ENCODE data around the gene MPLKIP.

The MPLKIP gene

DNA sequence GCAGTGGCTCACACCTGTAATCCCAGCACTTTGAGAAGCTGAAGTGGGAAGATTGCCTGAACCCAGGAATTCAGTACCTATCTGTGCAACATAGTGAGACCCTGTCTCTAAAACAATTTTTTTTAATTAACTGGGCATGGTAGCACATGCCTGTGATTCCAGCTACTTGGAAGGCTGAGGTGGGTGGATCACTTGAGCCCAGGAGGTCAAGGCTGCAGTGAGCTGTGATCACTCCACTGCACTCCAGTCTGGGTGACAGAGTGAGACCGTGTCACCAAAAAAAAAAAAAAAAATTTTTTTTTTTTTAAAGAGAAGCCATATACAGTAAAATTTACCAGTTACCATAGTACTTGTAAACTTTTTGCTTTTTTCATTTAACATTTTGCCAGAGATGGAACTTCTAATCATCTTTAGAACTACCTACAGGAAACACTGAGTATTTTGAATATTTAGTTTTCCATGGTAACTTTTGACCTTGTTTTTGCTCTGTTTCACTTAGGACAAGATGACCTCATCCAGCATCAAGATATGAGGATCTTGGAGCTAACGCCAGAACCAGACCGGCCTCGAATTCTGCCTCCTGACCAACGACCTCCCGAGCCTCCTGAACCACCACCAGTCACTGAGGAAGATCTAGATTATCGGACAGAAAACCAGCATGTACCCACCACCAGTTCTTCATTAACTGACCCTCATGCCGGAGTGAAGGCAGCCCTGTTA, 40.6 kb downstream of the MPLKIP start:
- no peak overlapping the region for H3K9ac ChIP-seq (ENCODE audit: low read depth, low read length, poor library complexity, severe bottlenecking)
- no peaks in the 10 kb centered on the region for H3F3A ChIP-seq (ENCODE audit: low read depth)
- no peaks in the 10 kb centered on the region for H3K79me2 ChIP-seq (ENCODE audit: insufficient read depth, low read length)
- H3K27me3 ChIP-seq (ENCODE audit: insufficient read depth, low read length, poor library complexity, severe bottlenecking) = no peaks in the 10 kb centered on the region
- H4K20me1 ChIP-seq (ENCODE audit: insufficient read depth, low read length, poor library complexity, severe bottlenecking) = no peaks in the 10 kb centered on the region
- H3K4me2 ChIP-seq (ENCODE audit: low read depth, low read length, poor library complexity, severe bottlenecking) = no peak overlapping the region
- H3K4me1 ChIP-seq (ENCODE audit: insufficient read depth, low read length, poor library complexity, severe bottlenecking) = no peaks in the 10 kb centered on the region
- TF ChIP-seq EZH2phosphoT487 (IDR thresholded peaks at IDR 0.05; ENCODE audit: borderline replicate concordance) = no peak
- TF ChIP-seq, protein P1, sequence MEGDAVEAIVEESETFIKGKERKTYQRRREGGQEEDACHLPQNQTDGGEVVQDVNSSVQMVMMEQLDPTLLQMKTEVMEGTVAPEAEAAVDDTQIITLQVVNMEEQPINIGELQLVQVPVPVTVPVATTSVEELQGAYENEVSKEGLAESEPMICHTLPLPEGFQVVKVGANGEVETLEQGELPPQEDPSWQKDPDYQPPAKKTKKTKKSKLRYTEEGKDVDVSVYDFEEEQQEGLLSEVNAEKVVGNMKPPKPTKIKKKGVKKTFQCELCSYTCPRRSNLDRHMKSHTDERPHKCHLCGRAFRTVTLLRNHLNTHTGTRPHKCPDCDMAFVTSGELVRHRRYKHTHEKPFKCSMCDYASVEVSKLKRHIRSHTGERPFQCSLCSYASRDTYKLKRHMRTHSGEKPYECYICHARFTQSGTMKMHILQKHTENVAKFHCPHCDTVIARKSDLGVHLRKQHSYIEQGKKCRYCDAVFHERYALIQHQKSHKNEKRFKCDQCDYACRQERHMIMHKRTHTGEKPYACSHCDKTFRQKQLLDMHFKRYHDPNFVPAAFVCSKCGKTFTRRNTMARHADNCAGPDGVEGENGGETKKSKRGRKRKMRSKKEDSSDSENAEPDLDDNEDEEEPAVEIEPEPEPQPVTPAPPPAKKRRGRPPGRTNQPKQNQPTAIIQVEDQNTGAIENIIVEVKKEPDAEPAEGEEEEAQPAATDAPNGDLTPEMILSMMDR (conservative IDR thresholded peaks at IDR 0.05; ENCODE audit: low read length) = no peak
- H3K36me3 ChIP-seq (ENCODE audit: insufficient read depth, low read length) = peaks cover 68% of the 10 kb centered on the region
- H2AFZ ChIP-seq (ENCODE audit: low read length) = no peak overlapping the region
- no peaks in the 10 kb centered on the region for H3K9me2 ChIP-seq (replicated peaks; ENCODE audit: low read depth, low read length)
- no peaks in the 10 kb centered on the region for H3K9me3 ChIP-seq (ENCODE audit: insufficient read depth, low read depth, low read length)
- H3K4me3 ChIP-seq (ENCODE audit: low read length, poor library complexity, severe bottlenecking) = no peak overlapping the region

DNA sequence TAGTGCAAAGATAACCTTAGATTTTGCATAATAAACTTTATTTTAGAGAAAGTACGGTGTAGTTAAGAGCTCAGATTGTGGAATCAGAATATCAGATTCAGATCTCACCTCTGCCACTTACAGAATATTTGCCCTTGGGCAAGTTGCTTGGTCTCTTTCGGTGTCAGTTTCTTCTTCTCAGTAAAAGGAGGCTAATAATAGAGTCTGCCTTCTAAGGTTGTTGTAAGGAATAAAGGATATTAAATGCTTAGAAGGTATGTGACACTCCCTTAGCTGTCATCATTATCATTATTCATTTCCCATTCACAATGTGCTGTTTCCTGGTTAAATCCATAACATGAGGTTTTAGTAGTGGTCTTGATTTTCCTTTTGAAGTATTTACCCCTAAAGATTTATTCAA, 42.2 kb downstream of the MPLKIP start:
- Histone ChIP-seq H3K9me2 (replicated peaks; ENCODE audit: low read depth, low read length) (no peaks in the 10 kb centered on the region), H3F3A (ENCODE audit: low read depth) (no peaks in the 10 kb centered on the region), H3K4me2 (ENCODE audit: low read depth, low read length, poor library complexity, severe bottlenecking) (no peak overlapping the region), H3K4me3 (ENCODE audit: low read length, poor library complexity, severe bottlenecking) (no peak overlapping the region), H3K9me3 (ENCODE audit: insufficient read depth, low read depth, low read length) (no peaks in the 10 kb centered on the region), H3K27me3 (ENCODE audit: insufficient read depth, low read length, poor library complexity, severe bottlenecking) (no peaks in the 10 kb centered on the region), H3K4me1 (ENCODE audit: insufficient read depth, low read length, poor library complexity, severe bottlenecking) (no peaks in the 10 kb centered on the region), H3K36me3 (ENCODE audit: insufficient read depth, low read length) (peaks cover 81% of the 10 kb centered on the region), H3K79me2 (ENCODE audit: insufficient read depth, low read length) (no peaks in the 10 kb centered on the region), H4K20me1 (ENCODE audit: insufficient read depth, low read length, poor library complexity, severe bottlenecking) (no peaks in the 10 kb centered on the region), H2AFZ (ENCODE audit: low read length) (no peak overlapping the region), H3K9ac (ENCODE audit: low read depth, low read length, poor library complexity, severe bottlenecking) (no peak overlapping the region)
- no peak for TF ChIP-seq EZH2phosphoT487 (IDR thresholded peaks at IDR 0.05; ENCODE audit: borderline replicate concordance)
- TF ChIP-seq, protein P1 (conservative IDR thresholded peaks at IDR 0.05; ENCODE audit: low read length) = no peak

DNA sequence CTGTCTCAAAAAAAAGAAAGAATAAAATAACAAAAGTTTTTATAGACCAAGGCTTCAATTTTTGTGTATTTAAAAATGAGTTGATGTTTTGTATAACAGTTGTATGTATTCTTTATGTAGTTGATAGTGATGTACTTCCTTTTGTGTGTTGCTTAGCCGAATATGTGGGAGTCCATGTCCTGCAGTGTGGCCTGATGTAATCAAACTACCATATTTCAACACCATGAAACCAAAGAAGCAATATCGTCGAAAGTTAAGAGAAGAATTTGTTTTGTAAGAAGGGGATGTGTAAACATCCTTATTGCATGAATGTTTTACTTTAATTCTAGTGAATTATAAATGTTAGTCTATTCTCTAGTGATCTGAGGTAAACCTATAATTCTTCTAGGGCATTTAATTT, 56.6 kb downstream of the MPLKIP start:
- Histone ChIP-seq H3F3A (ENCODE audit: low read depth) (no peaks in the 10 kb centered on the region), H3K9me3 (ENCODE audit: insufficient read depth, low read depth, low read length) (no peaks in the 10 kb centered on the region), H3K27me3 (ENCODE audit: insufficient read depth, low read length, poor library complexity, severe bottlenecking) (no peaks in the 10 kb centered on the region), H3K9me2 (replicated peaks; ENCODE audit: low read depth, low read length) (no peaks in the 10 kb centered on the region), H3K9ac (ENCODE audit: low read depth, low read length, poor library complexity, severe bottlenecking) (no peak overlapping the region), H3K4me1 (ENCODE audit: insufficient read depth, low read length, poor library complexity, severe bottlenecking) (no peaks in the 10 kb centered on the region), H3K4me3 (ENCODE audit: low read length, poor library complexity, severe bottlenecking) (no peak overlapping the region), H3K79me2 (ENCODE audit: insufficient read depth, low read length) (no peaks in the 10 kb centered on the region), H2AFZ (ENCODE audit: low read length) (no peak overlapping the region), H4K20me1 (ENCODE audit: insufficient read depth, low read length, poor library complexity, severe bottlenecking) (no peaks in the 10 kb centered on the region), H3K36me3 (ENCODE audit: insufficient read depth, low read length) (peaks cover 16% of the 10 kb centered on the region), H3K4me2 (ENCODE audit: low read depth, low read length, poor library complexity, severe bottlenecking) (no peak overlapping the region)
- no peak for TF ChIP-seq EZH2phosphoT487 (IDR thresholded peaks at IDR 0.05; ENCODE audit: borderline replicate concordance)
- TF ChIP-seq, protein P1 (conservative IDR thresholded peaks at IDR 0.05; ENCODE audit: low read length) = no peak
